Activated CD4-positive, alpha-beta T cell treated with anti-CD3 and anti-CD28 coated beads for 48 hours (primary cell): ENCODE results near the gene CDHR2.
"Not testable (repeated sequence)": the region's sequence is repeated elsewhere in the genome, so short reads cannot be mapped to it uniquely, and the experiment has no call there.

ENCODE experiments used
- DNase-seq: peaks from one replicate; pipeline ENCODE4 v3.0.0-alpha.2; 2020

CDHR2 gene

GRCh38 chr5:176573564-176574296, 24.6 kb downstream of the CDHR2 start:
- DNase-seq, result peak; percentile 86

GRCh38 chr5:176574297-176574591, 25.1 kb downstream of the CDHR2 start:
- DNase-seq, result no peak

- no peak for DNase-seq
Observed at GRCh38 chr5:176575066-176575465, 25.9 kb downstream of the CDHR2 start.

GRCh38 chr5:176575488-176576422, 26.6 kb downstream of the CDHR2 start:
- no peak for DNase-seq

- DNase-seq, result no peak
Observed at GRCh38 chr5:176577312-176578176, 28.4 kb downstream of the CDHR2 start.

- peak; percentile 59 for DNase-seq
Observed at GRCh38 chr5:176578391-176578808, 29.3 kb downstream of the CDHR2 start.

GRCh38 chr5:176579323-176579722, 30.2 kb downstream of the CDHR2 start:
- DNase-seq, result no peak

- DNase-seq, result no peak
Observed at GRCh38 chr5:176581361-176581760, 32.2 kb downstream of the CDHR2 start.

- no peak for DNase-seq
Observed at GRCh38 chr5:176583076-176583475, 33.9 kb downstream of the CDHR2 start.

GRCh38 chr5:176587398-176587797, 38.3 kb downstream of the CDHR2 start:
- DNase-seq, result no peak

GRCh38 chr5:176588297-176588696, 39.2 kb downstream of the CDHR2 start:
- no peak for DNase-seq

GRCh38 chr5:176589039-176589769, 40.1 kb downstream of the CDHR2 start:
- no peak for DNase-seq

GRCh38 chr5:176590035-176590717, 41.0 kb downstream of the CDHR2 start:
- DNase-seq, result no peak

- DNase-seq, result not testable (repeated sequence)
Observed at GRCh38 chr5:176591667-176592066, 42.5 kb downstream of the CDHR2 start.

- no peak for DNase-seq
Observed at GRCh38 chr5:176592573-176592972, 43.4 kb downstream of the CDHR2 start.

GRCh38 chr5:176593273-176593869, 44.2 kb downstream of the CDHR2 start:
- no peak for DNase-seq

GRCh38 chr5:176594554-176594953, 45.4 kb downstream of the CDHR2 start:
- DNase-seq, result no peak

GRCh38 chr5:176595386-176595943, 46.3 kb downstream of the CDHR2 start:
- DNase-seq, result no peak

GRCh38 chr5:176596069-176596644, 47.0 kb downstream of the CDHR2 start:
- no peak for DNase-seq

- peak; percentile 73 for DNase-seq
Observed at GRCh38 chr5:176596689-176597416, 47.7 kb downstream of the CDHR2 start.
